GM21515 (cell line): Measurements from ENCODE around the gene IGFBPL1.
"Not testable (repeated sequence)": the region's sequence is repeated elsewhere in the genome, so short reads cannot be mapped to it uniquely, and the experiment has no call there.

Experiments
- ATAC-seq: cut with Tn5 transposase; IDR thresholded peaks from one replicate; pipeline ENCODE4 v1.9.1; 2021; ENCODE audit not compliant: unreplicated experiment

The IGFBPL1 gene

GRCh38 chr9:38399191-38399590 lies 25.1 kb downstream of the IGFBPL1 start:
- not testable (repeated sequence) for ATAC-seq

DNA sequence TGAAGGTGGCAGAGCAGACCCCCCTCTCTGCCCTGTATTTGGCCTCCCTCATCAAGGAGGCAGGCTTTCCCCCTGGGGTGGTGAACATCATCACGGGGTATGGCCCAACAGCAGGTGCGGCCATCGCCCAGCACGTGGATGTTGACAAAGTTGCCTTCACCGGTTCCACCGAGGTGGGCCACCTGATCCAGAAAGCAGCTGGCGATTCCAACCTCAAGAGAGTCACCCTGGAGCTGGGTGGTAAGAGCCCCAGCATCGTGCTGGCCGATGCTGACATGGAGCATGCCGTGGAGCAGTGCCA lies 27.9 kb downstream of the IGFBPL1 start:
- ATAC-seq: no peak

DNA sequence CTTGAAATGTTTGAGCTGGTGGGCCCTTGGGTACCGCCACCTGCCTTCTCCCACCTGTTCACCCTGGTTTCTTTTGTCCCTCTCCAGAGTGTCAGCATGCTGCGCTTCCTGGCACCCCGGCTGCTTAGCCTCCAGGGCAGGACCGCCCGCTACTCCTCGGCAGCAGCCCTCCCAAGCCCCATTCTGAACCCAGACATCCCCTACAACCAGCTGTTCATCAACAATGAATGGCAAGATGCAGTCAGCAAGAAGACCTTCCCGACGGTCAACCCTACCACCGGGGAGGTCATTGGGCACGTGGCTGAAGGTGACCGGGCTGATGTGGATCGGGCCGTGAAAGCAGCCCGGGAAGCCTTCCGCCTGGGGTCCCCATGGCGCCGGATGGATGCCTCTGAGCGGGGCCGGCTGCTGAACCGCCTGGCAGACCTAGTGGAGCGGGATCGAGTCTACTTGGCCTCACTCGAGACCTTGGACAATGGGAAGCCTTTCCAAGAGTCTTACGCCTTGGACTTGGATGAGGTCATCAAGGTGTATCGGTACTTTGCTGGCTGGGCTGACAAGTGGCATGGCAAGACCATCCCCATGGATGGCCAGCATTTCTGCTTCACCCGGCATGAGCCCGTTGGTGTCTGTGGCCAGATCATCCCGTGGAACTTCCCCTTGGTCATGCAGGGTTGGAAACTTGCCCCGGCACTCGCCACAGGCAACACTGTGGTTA lies 28.4 kb downstream of the IGFBPL1 start:
- no peak for ATAC-seq

DNA sequence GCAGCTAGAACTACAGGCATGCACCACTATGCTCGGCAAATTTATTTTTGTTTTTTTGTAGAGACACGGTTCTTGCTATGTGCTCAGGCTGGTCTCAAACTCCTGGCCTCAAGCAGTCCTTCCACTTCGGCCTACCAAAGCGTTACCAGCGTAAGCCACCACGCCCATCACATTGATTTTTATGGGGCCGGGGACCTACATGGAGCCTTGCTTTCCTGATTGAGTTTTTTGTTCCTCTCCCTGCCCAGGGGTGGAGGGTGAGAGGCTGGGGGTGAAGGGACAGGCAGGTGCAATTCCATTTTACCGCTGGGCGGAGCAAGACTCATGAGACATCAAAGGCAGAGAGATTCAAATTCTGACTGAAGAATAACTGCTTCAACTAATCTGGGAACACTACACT lies 29.8 kb downstream of the IGFBPL1 start:
- ATAC-seq: no peak

- ATAC-seq: no peak
Measured at GRCh38 chr9:38393128-38393796, 31.0 kb downstream of the IGFBPL1 start.

DNA sequence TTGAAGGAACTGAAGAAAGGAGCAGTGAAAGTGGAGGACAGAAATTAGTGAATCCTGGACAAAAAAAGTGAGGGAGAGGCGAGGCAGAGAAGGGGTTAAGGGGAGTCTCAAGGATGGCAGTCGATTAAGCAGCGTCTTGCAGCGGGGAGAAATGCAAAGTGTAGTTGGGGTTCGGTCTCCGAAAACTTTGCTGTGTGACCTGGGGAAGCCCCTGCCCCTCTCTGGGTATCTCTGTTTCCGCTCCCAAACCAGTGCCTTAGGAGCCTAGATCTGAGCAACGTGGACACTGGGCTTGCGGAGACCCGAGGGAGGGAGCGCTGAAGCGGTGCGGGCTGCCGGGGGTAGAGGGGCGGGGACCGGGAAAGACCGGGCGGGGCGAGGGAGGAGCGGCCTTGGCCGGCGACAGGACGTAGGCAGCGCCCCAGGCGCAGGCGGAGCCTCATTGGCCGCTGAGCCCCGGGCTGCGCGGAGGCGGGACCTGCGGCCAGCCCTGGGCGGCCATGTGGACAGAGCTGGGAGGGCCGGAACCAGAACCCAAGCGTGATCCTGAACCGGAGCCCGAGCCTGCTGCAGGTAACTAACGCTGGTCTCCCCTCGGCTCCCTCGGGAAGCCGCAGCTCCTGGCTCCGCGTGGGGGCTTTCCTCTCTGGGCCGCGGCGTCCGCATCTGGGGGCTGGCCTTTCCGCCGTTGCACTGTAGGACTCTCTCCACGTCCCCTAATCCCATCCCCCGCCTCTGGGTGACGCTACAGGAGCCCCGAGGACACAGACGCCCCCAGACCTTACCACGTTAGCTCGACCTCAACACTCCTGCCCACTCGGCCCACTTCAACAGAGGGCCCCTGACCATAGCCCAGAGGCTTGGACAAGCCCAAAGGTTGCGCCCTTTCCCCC lies 31.8 kb downstream of the IGFBPL1 start, which contains the start of gene ALDH1B1:
ALDH1B1 (plus strand) TSS at position 468 of the 893 bp plus-strand sequence. CDS start 3,047 bp downstream, outside the sequence.
- peak; percentile 98 for ATAC-seq

DNA sequence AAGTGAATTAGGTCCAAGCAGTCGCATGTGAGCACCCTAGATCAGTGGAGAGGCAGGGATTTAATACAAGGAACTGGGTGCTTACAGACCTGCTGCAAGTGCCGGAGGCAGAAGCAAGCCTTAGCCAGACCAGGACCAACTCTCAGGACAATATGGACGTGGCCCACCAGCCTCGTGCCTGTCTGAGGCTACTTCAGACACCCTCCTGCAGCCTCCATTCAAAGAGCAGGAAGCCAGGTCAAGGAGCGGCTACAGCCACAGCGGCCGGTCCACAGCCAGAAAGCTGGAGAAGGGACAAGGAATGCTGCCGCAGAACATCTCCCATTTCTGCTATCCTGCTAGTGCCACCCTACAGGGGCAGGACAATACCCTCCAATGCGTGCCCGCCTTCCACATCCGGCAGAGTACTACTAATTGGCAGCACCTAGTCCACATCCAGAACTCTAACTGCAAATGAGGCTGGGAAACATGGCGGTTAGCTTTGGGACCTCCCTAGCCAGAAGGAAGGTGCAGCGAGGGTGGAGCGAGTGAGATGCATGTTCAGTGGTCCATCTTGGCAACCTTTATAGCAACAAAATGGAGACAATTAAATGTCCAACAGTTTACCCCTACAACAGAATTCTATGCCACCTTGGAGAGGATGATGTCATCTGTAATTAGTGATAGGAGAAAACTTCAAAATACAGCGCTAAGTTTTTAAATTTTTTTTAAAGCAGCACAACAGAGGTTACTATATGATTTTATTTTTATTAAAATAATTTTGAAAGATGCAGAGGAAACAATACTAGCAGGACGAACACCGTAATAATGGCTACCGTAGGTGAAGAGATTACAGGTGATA lies 32.8 kb downstream of the IGFBPL1 start:
- ATAC-seq: no peak

- ATAC-seq: no peak
Measured at GRCh38 chr9:38390851-38391250, 33.4 kb downstream of the IGFBPL1 start.

DNA sequence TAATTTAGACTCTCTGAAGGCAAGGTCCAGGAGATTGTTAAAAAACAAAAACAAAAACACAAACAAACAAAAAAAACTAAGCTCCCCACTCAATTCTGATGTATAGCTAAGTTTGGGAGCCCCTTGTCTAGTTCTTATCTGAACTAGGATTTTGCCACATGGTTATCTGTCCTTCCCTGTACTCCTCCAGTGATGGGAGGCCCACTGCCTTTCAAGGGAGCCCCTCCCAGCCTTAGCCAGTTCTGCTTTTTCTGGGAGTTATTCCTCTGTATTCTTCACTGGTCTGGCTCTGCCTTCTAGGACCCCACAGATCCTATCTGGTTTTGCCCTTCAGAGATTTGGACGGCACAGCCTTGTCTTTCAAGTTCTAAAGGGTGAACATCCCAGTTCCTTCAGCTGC lies 33.8 kb downstream of the IGFBPL1 start:
- no peak for ATAC-seq

GRCh38 chr9:38389313-38389712 lies 34.9 kb downstream of the IGFBPL1 start:
- no peak for ATAC-seq

DNA sequence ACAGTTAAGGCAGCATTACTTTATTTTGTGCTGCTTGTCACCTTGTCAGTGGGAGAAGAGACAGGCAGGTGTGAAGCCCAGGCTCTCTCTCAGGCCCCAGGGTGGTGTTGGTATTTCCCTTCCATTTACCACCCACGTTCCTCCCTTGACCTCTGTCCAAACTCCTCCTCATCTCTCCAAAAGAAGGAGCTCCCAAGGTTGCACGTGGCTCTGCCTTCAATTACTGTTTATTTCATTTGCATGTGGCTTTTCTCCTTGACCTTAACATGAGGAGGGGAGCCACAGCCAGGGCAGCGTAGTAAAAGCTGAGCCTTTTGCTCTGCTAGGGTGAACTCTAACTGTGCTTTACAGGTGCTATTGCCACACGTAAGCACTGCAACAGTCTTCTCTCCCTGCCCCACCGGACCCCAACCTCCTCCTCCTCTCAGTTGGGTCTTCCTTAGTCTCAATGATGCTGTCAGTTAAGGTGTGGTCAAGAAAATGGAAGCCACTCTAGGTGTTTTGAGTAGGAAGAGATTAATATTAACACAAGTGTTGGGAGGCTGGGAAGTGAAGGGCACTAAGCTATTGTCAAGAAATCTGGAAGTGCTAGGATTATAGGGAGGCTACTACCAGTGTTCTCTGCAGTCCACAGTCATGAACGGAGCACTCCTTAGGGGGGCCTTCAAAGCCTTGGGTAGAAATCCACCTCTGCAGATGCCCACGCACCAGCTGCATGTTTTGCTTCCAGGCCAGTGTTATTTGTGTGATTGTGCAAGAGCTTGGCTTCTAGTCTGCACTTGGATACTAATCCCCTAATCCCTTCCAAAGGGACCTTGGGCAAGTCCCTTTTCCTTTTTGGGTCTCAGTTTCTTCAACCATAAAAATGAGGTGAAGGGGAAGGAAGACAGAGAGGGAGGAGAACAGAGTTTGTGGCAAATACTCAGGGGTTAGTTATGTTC lies 35.7 kb downstream of the IGFBPL1 start:
- ATAC-seq: no peak

- ATAC-seq: no peak
Measured at GRCh38 chr9:38387751-38388150, 36.5 kb downstream of the IGFBPL1 start.

- no peak for ATAC-seq
Measured at GRCh38 chr9:38387066-38387465, 37.2 kb downstream of the IGFBPL1 start.

GRCh38 chr9:38386319-38386895 lies 37.8 kb downstream of the IGFBPL1 start:
- ATAC-seq: no peak

DNA sequence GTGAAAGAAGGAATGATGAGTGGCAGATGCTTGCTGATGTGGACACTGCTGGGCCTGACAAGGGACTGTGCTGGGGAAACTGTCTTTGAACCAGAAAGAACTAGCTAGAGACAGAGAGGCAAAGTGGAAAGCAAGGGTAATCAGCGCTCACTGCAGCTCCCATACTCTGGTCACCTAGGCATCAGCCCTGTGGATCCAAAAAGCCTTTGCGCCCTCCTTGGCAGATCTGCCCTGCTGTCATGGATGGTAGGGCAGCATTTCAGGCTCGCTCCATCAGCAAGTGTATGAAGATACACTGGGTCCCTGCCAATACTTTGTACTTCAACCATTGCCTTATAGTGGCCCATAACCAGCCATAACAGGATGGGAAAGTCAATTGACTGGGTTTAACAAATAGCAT lies 38.4 kb downstream of the IGFBPL1 start:
- no peak for ATAC-seq

GRCh38 chr9:38384990-38385848 lies 39.0 kb downstream of the IGFBPL1 start:
- ATAC-seq: no peak

GRCh38 chr9:38382141-38382540 lies 42.1 kb downstream of the IGFBPL1 start:
- ATAC-seq: no peak

- ATAC-seq: no peak
Measured at GRCh38 chr9:38380872-38381534, 43.3 kb downstream of the IGFBPL1 start.
